ENCODE data around the gene PAK5.

Gene PAK5

DNA sequence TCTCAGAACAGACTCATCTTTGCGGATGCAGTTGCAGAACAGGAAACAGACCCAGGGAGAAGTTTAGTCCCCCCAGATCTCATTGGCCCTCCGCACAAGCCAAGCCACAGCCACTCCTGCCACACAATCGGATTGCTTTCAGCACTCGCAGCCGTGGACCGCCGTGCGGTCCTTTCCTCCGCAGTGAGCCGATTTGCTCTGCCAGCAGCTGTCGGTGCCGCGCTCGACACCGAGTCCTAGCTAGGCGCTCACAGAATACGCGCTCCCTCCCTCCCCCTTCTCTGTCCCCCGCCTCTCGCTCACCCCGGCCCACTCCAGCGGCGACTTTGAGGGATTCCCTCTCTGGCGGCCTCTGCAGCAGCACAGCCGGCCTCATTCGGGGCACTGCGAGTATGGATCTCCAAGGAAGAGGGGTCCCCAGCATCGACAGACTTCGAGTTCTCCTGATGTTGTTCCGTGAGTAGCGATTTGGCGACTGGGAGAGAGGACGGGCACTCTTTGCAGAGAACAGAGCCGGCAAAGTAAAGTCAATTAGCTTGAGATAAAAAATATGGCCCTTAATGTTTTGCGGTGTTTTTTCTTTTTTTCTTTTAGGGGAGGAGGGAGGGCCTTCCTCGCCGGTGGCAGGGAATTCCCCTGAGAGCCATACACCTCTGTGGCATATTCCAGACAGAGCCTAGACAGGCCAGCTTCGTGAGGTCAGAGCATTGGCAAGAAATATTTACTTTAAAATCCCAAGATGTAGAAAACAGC is 324.2 kb downstream of the PAK5 start, which contains the start of gene LAMP5:
Gene LAMP5 (plus strand): TSS at position 130 of the 753 bp plus-strand sequence. CDS start 263 bp downstream, at position 393.
- DNase-seq, result no peak

DNA sequence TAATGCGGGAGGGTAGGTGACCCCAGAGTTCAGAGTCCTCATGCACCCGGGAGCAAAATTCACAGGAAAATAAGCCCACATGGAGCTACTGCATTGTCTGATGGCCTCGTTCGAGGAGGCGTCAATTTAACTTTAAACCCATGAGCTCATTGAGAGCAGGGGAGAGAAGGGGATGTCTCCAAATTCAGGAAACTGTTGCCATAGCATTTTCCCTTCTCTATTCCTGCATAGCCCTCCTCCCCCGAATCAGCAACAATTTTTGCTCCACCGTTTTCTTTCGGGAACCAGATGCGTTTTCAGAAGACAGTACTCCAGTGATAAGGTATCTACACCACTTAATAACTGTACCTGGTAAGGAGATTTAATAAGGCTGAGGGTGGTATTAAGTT is 324.8 kb downstream of the PAK5 start:
- DNase-seq, result no peak

DNA sequence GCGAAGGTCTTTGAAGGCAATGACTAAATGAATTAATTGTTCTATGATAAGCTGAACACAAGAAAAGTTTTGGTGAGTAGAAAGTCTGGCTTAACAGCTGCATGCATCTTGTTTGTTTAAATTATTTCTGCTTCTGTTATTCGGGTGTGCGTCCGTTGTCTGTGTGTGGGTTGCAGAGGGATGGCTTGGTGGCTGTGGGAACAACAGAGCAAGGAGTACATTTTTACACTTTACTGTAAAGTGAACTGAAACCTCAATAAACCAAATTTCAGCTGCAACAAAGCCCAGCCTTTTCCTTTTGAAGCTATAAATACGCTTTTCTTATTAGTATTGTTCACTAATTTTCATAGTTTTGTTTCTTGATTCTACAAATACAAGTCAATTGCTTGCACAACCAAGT is 328.0 kb downstream of the PAK5 start:
- DNase-seq, result no peak

DNA sequence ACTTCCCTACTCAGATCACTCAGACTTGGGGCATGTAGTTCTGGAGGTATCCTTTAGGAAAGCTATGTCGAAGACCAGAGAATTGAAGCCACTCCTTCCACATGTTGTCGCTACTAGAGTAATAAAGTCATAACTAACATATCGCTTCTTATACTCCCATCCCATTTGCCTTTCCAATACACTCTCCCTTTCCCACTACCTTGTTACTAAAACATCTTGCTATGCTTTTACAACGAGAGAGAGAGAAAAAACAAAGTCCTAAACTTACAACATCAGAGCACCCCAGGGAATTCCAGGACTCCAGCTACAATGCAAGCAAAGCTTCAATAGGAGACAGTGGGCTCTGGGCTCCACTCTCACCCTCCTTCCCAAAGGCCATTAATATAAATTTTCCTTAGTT is 329.6 kb downstream of the PAK5 start:
- no peak for DNase-seq

DNA sequence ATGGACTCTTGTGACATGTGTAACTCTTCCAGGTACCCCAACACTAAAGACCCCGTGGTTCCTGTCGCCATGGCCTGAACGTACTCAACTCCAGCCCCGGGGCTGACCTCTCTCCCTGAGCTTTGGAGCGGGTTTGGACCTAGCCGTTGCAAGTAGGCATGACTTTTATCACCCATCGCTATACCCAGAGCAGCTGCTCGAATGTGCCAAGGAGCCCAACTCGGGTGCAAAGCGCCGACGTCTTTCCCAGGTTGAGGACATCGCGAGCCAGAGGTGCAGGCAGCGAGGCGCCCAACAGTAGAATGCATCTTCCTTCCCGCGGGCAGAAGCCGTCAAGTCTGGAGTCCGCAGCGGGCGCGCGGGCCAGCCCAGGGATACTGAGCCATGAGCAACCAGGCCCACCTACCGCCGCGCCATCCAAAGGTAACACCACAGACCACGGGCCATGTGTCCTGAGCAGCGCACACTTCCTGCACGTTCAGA is 330.1 kb downstream of the PAK5 start:
- DNase-seq, result no peak

GRCh38 chr20:9508240-9508661 is 330.6 kb downstream of the PAK5 start:
- DNase-seq, result no peak

- DNase-seq, result no peak
Measured at GRCh38 chr20:9507544-9508239, 331.2 kb downstream of the PAK5 start.

- no peak for DNase-seq
Measured at GRCh38 chr20:9506964-9507369, 331.9 kb downstream of the PAK5 start.

GRCh38 chr20:9506280-9506821 is 332.5 kb downstream of the PAK5 start:
- DNase-seq, result no peak

GRCh38 chr20:9503526-9504245 is 335.2 kb downstream of the PAK5 start:
- peak; percentile 20 for DNase-seq

- DNase-seq, result no peak
Measured at GRCh38 chr20:9501473-9501872, 337.4 kb downstream of the PAK5 start.

- no peak for DNase-seq
Measured at GRCh38 chr20:9500121-9500520, 338.8 kb downstream of the PAK5 start.

DNA sequence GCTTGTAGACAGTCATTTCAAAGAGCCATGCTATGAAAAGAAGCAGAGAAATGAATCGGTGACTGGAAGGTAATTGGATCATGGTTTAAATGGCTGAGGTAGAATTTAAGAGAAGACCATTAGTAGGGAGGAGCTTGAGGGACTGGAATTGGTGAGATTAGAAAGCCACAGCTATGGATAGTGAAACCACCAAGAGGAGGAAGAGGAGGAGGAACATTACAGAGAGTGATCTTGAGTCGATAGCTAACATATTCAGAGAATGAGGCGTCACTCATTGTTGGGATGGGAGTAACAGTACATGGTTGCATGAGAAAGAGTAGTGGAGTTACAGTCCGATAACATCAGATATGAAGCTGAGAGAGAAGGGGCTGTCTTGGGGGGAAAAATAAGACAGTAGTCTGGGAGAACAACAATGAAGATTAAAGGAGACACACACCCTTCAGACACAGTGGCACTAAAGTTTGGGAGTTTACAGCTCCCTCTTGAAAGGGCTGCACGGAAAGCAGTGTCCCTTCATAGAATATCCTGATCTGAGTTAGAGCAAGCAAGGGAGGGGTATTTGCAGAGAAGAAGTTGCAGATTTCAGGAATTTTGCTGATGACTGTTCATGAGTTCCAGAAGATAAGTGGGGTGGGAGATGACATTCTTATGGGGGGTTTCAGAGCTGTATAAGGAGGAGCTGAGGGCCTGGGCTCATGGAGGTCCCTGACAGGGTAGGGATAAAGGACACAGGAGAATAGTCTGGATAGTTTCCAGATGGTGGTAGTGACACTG is 339.6 kb downstream of the PAK5 start:
- DNase-seq, result no peak

GRCh38 chr20:9498322-9498721 is 340.6 kb downstream of the PAK5 start:
- DNase-seq, result no peak

DNA sequence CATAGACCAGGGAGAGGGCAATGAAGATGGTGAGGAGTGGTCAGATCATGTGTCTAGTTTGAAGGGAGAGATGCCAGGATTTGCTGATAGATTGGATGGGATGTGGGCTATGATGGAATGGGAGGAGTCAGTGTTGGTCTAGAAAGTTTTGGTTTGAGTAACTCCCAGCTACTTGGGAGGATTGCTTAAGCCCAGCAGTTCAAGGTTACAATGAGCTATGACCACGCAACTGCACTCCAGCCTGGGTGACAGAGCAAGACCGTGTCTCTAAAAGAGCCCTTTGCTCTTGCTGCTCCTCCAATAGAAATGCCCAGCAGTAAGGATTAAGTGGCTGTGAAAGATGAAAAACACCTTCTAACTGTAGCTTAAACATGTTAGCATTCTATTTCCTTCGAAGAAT is 342.7 kb downstream of the PAK5 start:
- DNase-seq, result no peak

GRCh38 chr20:9495701-9496100 is 343.2 kb downstream of the PAK5 start:
- DNase-seq, result no peak

DNA sequence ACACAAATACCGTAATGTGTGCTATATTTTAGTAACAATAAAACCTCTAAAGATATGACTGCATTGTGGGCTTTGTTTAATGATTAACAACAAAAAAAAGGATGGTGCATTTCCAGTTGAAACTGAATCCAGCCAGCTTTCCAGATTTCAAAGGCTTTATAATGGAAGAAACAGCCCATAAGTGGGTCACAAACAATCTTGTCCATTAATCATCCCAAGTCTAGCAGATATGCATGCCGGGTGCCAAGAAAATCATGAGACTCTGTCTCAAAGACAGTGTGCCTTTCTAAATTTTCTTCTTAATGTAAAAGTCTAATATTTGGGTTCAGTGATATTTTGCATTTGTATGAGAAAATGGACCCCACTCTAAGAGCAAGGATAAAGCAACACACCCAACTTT is 345.1 kb downstream of the PAK5 start:
- DNase-seq, result no peak

- DNase-seq, result no peak
Measured at GRCh38 chr20:9492067-9492466, 346.8 kb downstream of the PAK5 start.

- DNase-seq, result no peak
Measured at GRCh38 chr20:9491324-9491723, 347.6 kb downstream of the PAK5 start.

DNA sequence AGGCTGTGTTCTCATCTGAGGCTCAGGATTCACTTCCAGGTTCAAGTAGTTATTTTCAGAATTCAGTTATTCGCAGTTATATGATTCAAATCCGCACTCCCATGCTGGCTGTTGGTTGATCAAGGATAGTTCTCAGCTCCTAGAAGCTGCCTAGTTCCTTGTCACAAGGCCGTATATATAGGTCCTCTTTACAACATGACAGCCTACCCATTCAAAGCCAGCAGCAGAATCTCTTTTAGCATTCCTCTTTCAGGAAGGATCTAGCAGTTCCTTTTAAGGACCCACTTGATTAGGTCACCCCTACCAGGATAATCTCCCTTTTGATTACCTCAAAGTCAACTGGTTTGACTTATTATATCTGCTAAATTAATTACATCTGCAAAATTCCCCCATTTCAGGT is 348.2 kb downstream of the PAK5 start:
- no peak for DNase-seq

DNA sequence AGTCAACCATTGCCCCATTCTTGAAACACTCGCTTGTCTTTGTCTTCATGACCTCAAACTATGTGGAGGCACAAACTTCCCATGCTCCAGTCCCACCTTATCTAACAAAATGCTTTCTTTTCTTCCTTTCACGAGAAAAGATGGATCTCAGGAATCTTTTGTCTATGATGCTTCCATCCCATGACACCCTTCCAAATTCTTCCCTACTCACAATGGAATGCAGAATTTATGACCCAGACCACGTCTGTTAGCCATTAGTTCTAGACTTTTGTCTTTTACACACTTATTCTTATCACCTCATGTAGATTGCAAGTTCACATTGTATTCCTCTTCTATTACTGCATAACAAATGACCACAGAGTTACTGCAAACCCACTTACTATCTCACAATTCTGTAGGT is 348.7 kb downstream of the PAK5 start:
- no peak for DNase-seq

DNA sequence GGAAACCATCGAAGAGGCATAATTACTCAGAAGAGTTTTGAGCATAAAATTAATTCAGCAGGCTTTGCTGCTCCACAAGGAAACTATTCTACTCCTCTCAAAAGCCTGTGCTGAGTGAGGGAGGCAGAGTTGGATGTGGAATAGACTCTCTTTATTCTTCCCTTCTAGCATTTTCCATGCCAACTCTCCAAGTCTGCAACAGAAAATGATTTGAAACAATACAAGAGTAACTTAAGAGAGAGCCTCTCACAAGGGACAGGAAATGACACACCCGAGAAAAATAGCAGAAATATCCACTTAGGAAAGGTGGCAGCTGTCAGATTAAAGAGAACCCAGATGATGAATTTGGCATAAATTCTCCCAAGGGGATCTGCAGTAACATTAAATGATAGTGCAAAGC is 350.8 kb downstream of the PAK5 start:
- no peak for DNase-seq

Measured in kidney glomerular epithelial cell (primary cell).